ENCODE data around the gene CHADL. TPM values are rescaled to one million over a fixed set of nuclear protein-coding genes. Genes with fewer than 3 reads are reported as not detected.

The CHADL gene
- total and polyA plus RNA-seq, 4 donors = 1.00 to 4.2 (median 3.9) TPM

- 12 to 14% methylated on average over 16 of the region's 16 CpGs for whole genome bisulfite sequencing, 2 donors
- Histone ChIP-seq H3K27me3 (ENCODE audit: control insufficient read depth in 3 of 3, insufficient read depth in 3 of 3, low read length in 2 of 3) (no peaks in the 10 kb centered on the region), H3K9ac (ENCODE audit: insufficient read depth in 1 of 2, low read length in 2 of 2) (no peak overlapping the region), H3K4me3 (no peak overlapping the region), H3K9me3 (ENCODE audit: control insufficient read depth in 4 of 4, insufficient read depth in 3 of 4, low read length in 3 of 4) (peaks cover 0 to 6% (median 0%) of the 10 kb centered on the region in 4 donors), H3K36me3 (ENCODE audit: control insufficient read depth in 4 of 4, insufficient read depth in 4 of 4, low read length in 4 of 4) (peaks cover 14 to 35% (median 33%) of the 10 kb centered on the region in 4 donors), H3K27ac (ENCODE audit: low read depth in 1 of 2, low read length in 1 of 2) (peak overlapping the region; percentile 50 to 90), H3K4me1 (ENCODE audit: control insufficient read depth in 5 of 5, insufficient read depth in 5 of 5, low read length in 5 of 5) (peaks cover 0 to 11% (median 6%) of the 10 kb centered on the region in 5 donors)
- ATAC-seq (ENCODE audit: insufficient read depth, low FRiP score) = peak; percentile 80
- no peak for TF ChIP-seq CTCF (IDR thresholded peaks at IDR 0.05; ENCODE audit: control extremely low read depth, extremely low read depth)
- peak; percentile 68 to 82 (median 68) for DNase-seq
These were observed 23.1 kb downstream of the CHADL start for GRCh38 chr22:41217553-41218157.

- Histone ChIP-seq H3K4me3 (no peak overlapping the region), H3K27ac (ENCODE audit: low read depth in 1 of 2, low read length in 1 of 2) (peak overlapping the region in 1 of 2 donors; percentile 90), H3K9me3 (ENCODE audit: control insufficient read depth in 4 of 4, insufficient read depth in 3 of 4, low read length in 3 of 4) (peaks cover 0 to 6% (median 0%) of the 10 kb centered on the region in 4 donors), H3K36me3 (ENCODE audit: control insufficient read depth in 4 of 4, insufficient read depth in 4 of 4, low read length in 4 of 4) (peaks cover 14 to 35% (median 31%) of the 10 kb centered on the region in 4 donors), H3K4me1 (ENCODE audit: control insufficient read depth in 5 of 5, insufficient read depth in 5 of 5, low read length in 5 of 5) (peaks cover 0 to 11% (median 6%) of the 10 kb centered on the region in 5 donors), H3K27me3 (ENCODE audit: control insufficient read depth in 3 of 3, insufficient read depth in 3 of 3, low read length in 2 of 3) (no peaks in the 10 kb centered on the region), H3K9ac (ENCODE audit: insufficient read depth in 1 of 2, low read length in 2 of 2) (no peak overlapping the region)
- no peak for ATAC-seq (ENCODE audit: insufficient read depth, low FRiP score)
- no peak for TF ChIP-seq CTCF (IDR thresholded peaks at IDR 0.05; ENCODE audit: control extremely low read depth, extremely low read depth)
- peak in 1 of 3 donors; percentile 39 for DNase-seq
- WGBS, 2 donors = 55 to 75% methylated on average over 13 of the region's 13 CpGs
These were observed 23.7 kb downstream of the CHADL start for GRCh38 chr22:41216984-41217383.

- Histone ChIP-seq H3K4me3 (no peak overlapping the region), H3K9ac (ENCODE audit: insufficient read depth in 1 of 2, low read length in 2 of 2) (no peak overlapping the region), H3K4me1 (ENCODE audit: control insufficient read depth in 5 of 5, insufficient read depth in 5 of 5, low read length in 5 of 5) (peaks cover 0 to 11% (median 6%) of the 10 kb centered on the region in 5 donors), H3K36me3 (ENCODE audit: control insufficient read depth in 4 of 4, insufficient read depth in 4 of 4, low read length in 4 of 4) (peaks cover 11 to 30% (median 28%) of the 10 kb centered on the region in 4 donors), H3K9me3 (ENCODE audit: control insufficient read depth in 4 of 4, insufficient read depth in 3 of 4, low read length in 3 of 4) (peaks cover 0 to 6% (median 0%) of the 10 kb centered on the region in 4 donors), H3K27me3 (ENCODE audit: control insufficient read depth in 3 of 3, insufficient read depth in 3 of 3, low read length in 2 of 3) (no peaks in the 10 kb centered on the region), H3K27ac (ENCODE audit: low read depth in 1 of 2, low read length in 1 of 2) (no peak overlapping the region)
- WGBS, 2 donors = 96 to 97% methylated on average over 7 of the region's 7 CpGs
- DNase-seq = no peak
- TF ChIP-seq CTCF (IDR thresholded peaks at IDR 0.05; ENCODE audit: control extremely low read depth, extremely low read depth) = no peak
- no peak for ATAC-seq (ENCODE audit: insufficient read depth, low FRiP score)
These were observed 24.8 kb downstream of the CHADL start for GRCh38 chr22:41215926-41216325.
